NT2/D1 (cell line): ENCODE results near the gene KLK1.

Experiments used
- SUZ12 ChIP-seq: IDR thresholded peaks from 2 replicates; pipeline ENCODE4 v1.6.1; 2011; ENCODE audit not compliant: insufficient read length, insufficient read depth; ENCODE audit errors: extremely low read depth
- YY1 ChIP-seq: IDR thresholded peaks from 2 replicates; pipeline ENCODE4 v1.6.1; 2011; ENCODE audit not compliant: insufficient read length, insufficient read depth
- ZNF274 ChIP-seq: IDR thresholded peaks from 2 replicates; pipeline ENCODE4 v1.6.1; 2011; ENCODE audit warnings: mild to moderate bottlenecking, low read depth, low read length

- no peak for TF ChIP-seq SUZ12
- no peak for TF ChIP-seq ZNF274
- TF ChIP-seq YY1, result no peak
Observed at GRCh38 chr19:50839712-50840655, 16.4 kb upstream of the KLK1 start.
